H9 (cell line): ENCODE measurements around the gene OR52W1. TPM values are rescaled to one million over a fixed set of nuclear protein-coding genes. Genes with fewer than 3 reads are reported as not detected.

ENCODE experiments used
- DNase-seq: peaks from one replicate; pipeline ENCODE4 v3.0.0-alpha.2; 2017
- H2AFZ ChIP-seq: one replicate; pipeline ENCODE4 v1.6.1; 2013; ENCODE audit warnings: mild to moderate bottlenecking, low read length, control low read depth, moderate library complexity
- H2AK5ac ChIP-seq: 2 replicates; pipeline ENCODE4 v1.6.1; 2013; ENCODE audit warnings: low read length, control low read depth, mixed read lengths; ENCODE audit not compliant: insufficient read length
- H2BK120ac ChIP-seq: one replicate; pipeline ENCODE4 v1.6.1; 2013; ENCODE audit warnings: low read depth, mild to moderate bottlenecking, low read length, control low read depth, inconsistent platforms; ENCODE audit not compliant: poor library complexity, severe bottlenecking
- H2BK12ac ChIP-seq: 2 replicates; pipeline ENCODE4 v1.6.1; 2013; ENCODE audit warnings: low read length, control low read depth, mixed read lengths, low read depth; ENCODE audit not compliant: insufficient read length
- H2BK15ac ChIP-seq: 2 replicates; pipeline ENCODE4 v1.6.1; 2013; ENCODE audit warnings: low read depth, low read length, control low read depth
- H2BK20ac ChIP-seq: one replicate; pipeline ENCODE4 v1.6.1; 2013; ENCODE audit warnings: low read depth, mild to moderate bottlenecking, low read length, control low read depth, inconsistent platforms; ENCODE audit not compliant: poor library complexity, severe bottlenecking
- H2BK5ac ChIP-seq: 2 replicates; pipeline ENCODE4 v1.6.1; 2013; ENCODE audit warnings: low read length, control low read depth, mixed read lengths; ENCODE audit not compliant: insufficient read length
- H3K14ac ChIP-seq: 2 replicates; pipeline ENCODE4 v1.6.1; 2013; ENCODE audit warnings: low read length, control low read depth; ENCODE audit not compliant: insufficient read depth
- H3K18ac ChIP-seq: 2 replicates; pipeline ENCODE4 v1.6.1; 2013; ENCODE audit warnings: low read depth, mild to moderate bottlenecking, mixed read lengths, low read length, control low read depth; ENCODE audit not compliant: insufficient read length
- H3K23ac ChIP-seq: 2 replicates; pipeline ENCODE4 v1.6.1; 2013; ENCODE audit warnings: low read length, control low read depth, mixed read lengths, low read depth; ENCODE audit not compliant: insufficient read length
- H3K23me2 ChIP-seq: 2 replicates; pipeline ENCODE4 v1.6.1; 2013; ENCODE audit warnings: low read depth, mild to moderate bottlenecking, mixed read lengths, low read length, control low read depth; ENCODE audit not compliant: insufficient read length, poor library complexity, severe bottlenecking
- H3K27ac ChIP-seq: 2 replicates; pipeline ENCODE4 v1.5.1; 2013; ENCODE audit warnings: low read length, control low read depth, mixed read lengths, low read depth; ENCODE audit not compliant: insufficient read length
- H3K27me3 ChIP-seq: 2 replicates; pipeline ENCODE4 v1.6.1; 2013; ENCODE audit warnings: low read length, control low read depth, inconsistent platforms; ENCODE audit not compliant: insufficient read depth
- H3K4ac ChIP-seq: 2 replicates; pipeline ENCODE4 v1.6.1; 2013; ENCODE audit warnings: low read depth, mild to moderate bottlenecking, control low read depth, inconsistent platforms, low read length, moderate library complexity
- H3K4me1 ChIP-seq: 2 replicates; pipeline ENCODE4 v1.6.1; 2013; ENCODE audit warnings: low read length, control low read depth, inconsistent platforms; ENCODE audit not compliant: insufficient read depth
- H3K4me2 ChIP-seq: 2 replicates; pipeline ENCODE4 v1.6.1; 2013; ENCODE audit warnings: low read length, control low read depth, mixed read lengths; ENCODE audit not compliant: insufficient read length, insufficient read depth
- H3K56ac ChIP-seq: 2 replicates; pipeline ENCODE4 v1.6.1; 2013; ENCODE audit warnings: low read depth, mild to moderate bottlenecking, mixed read lengths, low read length, control low read depth; ENCODE audit not compliant: insufficient read length
- H3K79me1 ChIP-seq: 2 replicates; pipeline ENCODE4 v1.6.1; 2013; ENCODE audit warnings: low read depth, mild to moderate bottlenecking, moderate library complexity, low read length, control low read depth, inconsistent platforms; ENCODE audit not compliant: insufficient read depth, poor library complexity, severe bottlenecking
- H3K79me2 ChIP-seq: 2 replicates; pipeline ENCODE4 v1.6.1; 2013; ENCODE audit warnings: low read length, control low read depth, inconsistent platforms; ENCODE audit not compliant: insufficient read depth
- H3K9ac ChIP-seq: 2 replicates; pipeline ENCODE4 v1.6.1; 2013; ENCODE audit warnings: low read length, control low read depth, mixed read lengths; ENCODE audit not compliant: insufficient read length; ENCODE audit errors: extremely low read depth
- H3K9me3 ChIP-seq: one replicate; pipeline ENCODE4 v1.6.1; 2013; ENCODE audit warnings: low read depth, low read length, inconsistent platforms; ENCODE audit not compliant: control insufficient read depth
- H3T11ph ChIP-seq: one replicate; pipeline ENCODE4 v1.6.1; 2013; ENCODE audit warnings: mild to moderate bottlenecking, low read length, control low read depth, inconsistent platforms
- H4K20me1 ChIP-seq: one replicate; pipeline ENCODE4 v1.6.1; 2013; ENCODE audit not compliant: control insufficient read depth, insufficient read length, insufficient read depth
- H4K5ac ChIP-seq: 2 replicates; pipeline ENCODE4 v1.6.1; 2013; ENCODE audit warnings: low read depth, mild to moderate bottlenecking, mixed read lengths, low read length, control low read depth; ENCODE audit not compliant: insufficient read length
- H4K8ac ChIP-seq: replicated peaks from 2 replicates; pipeline ENCODE4 v1.6.1; 2013; ENCODE audit warnings: low read length, control low read depth, mixed read lengths, low read depth; ENCODE audit not compliant: insufficient read length
- H4K91ac ChIP-seq: 2 replicates; pipeline ENCODE4 v1.6.1; 2013; ENCODE audit warnings: low read depth, mild to moderate bottlenecking, moderate library complexity, mixed read lengths, low read length, control low read depth; ENCODE audit not compliant: insufficient read length
- H3K27ac Mint-ChIP-seq, 3 experiments: 2 replicates in 2 of 3; 3 replicates in 1 of 3; pipeline ENCODE4 v1.8.0; 2020 to 2021; ENCODE audit warnings: mixed read lengths in 3 of 3, mild to moderate bottlenecking in 1 of 3, moderate library complexity in 1 of 3
- H3K27me3 Mint-ChIP-seq: 2 replicates; pipeline ENCODE4 v1.8.0; 2021; ENCODE audit warnings: low read depth, mild to moderate bottlenecking, moderate library complexity, mixed read lengths
- H3K36me3 Mint-ChIP-seq, 3 experiments: 2 replicates in 2 of 3; 3 replicates in 1 of 3; pipeline ENCODE4 v1.8.0; 2020 to 2021; ENCODE audit warnings: low read depth in 3 of 3, mixed read lengths in 3 of 3; ENCODE audit not compliant: insufficient read depth in 1 of 3
- H3K4me1 Mint-ChIP-seq, 2 experiments: 2 replicates each; pipeline ENCODE4 v1.8.0; 2020; ENCODE audit warnings: mixed read lengths in 2 of 2
- H3K4me3 Mint-ChIP-seq, 2 experiments: 2 replicates in 1 of 2; 3 replicates in 1 of 2; pipeline ENCODE4 v1.8.0; 2020 to 2021; ENCODE audit warnings: mild to moderate bottlenecking in 2 of 2, mixed read lengths in 2 of 2, moderate library complexity in 1 of 2
- H3K9me3 Mint-ChIP-seq, 2 experiments: 2 replicates in 1 of 2; 3 replicates in 1 of 2; pipeline ENCODE4 v1.8.0; 2020; ENCODE audit warnings: mild to moderate bottlenecking in 2 of 2, mixed read lengths in 2 of 2, moderate library complexity in 1 of 2
- WGBS: extraction: QIAGEN DNeasy Blood & Tissue Kit; methylation state at CpG from one replicate; pipeline ENCODE4 v1.1.7; 2013; ENCODE audit warnings: missing lambda C conversion rate, low lambda C conversion rate, mixed read lengths; ENCODE audit not compliant: insufficient read length; ENCODE audit errors: extremely low coverage; 5-methylcytosine and 5-hydroxymethylcytosine counted together
- total RNA-seq: library from RNA; stranded (reverse); gene quantifications from 2 replicates; pipeline ENCODE4 v1.2.1, GENCODE V29; 2021
- TF ChIP-seq, protein P1 (sequence below): fragments of 200-600 bp; sonication (generic); conservative IDR thresholded peaks from 3 replicates; pipeline ENCODE4 v1.8.0; 2021; ENCODE audit warnings: antibody characterized with exemption, mild to moderate bottlenecking

Gene OR52W1
- total RNA-seq, 1 experiment from 2014 or later = not detected

GRCh38 chr11:6196396-6196795 is 2.6 kb upstream of the OR52W1 start:
- H3K27me3 ChIP-seq = no peaks in the 10 kb centered on the region
- no peaks in the 10 kb centered on the region for H3K79me1 ChIP-seq
- no peaks in the 10 kb centered on the region for H3K79me2 ChIP-seq
- Mint-ChIP-seq H3K9me3 (no peaks in the 10 kb centered on the region; a peak in 1 of 5 replicates), H3K36me3 (peaks cover 0 to 2% (median 0%) of the 10 kb centered on the region in 3 experiments; a peak in 1 of 7 replicates), H3K27me3 (no peaks in the 10 kb centered on the region), H3K4me1 (peaks cover 8% of the 10 kb centered on the region in 2 experiments), H3K4me3 (no peak overlapping the region), H3K27ac (no peak overlapping the region)
- H3K27ac ChIP-seq = no peak overlapping the region
- peaks cover 3% of the 10 kb centered on the region; the same call in 1 of the 2 replicates for H3K4me1 ChIP-seq
- H3K23ac ChIP-seq = no peak overlapping the region
- no peak overlapping the region for H2BK120ac ChIP-seq
- H3K9me3 ChIP-seq = no peaks in the 10 kb centered on the region
- H4K8ac ChIP-seq = no peak overlapping the region
- H3K18ac ChIP-seq = no peak overlapping the region
- no peak overlapping the region for H3K56ac ChIP-seq
- H3K23me2 ChIP-seq = no peaks in the 10 kb centered on the region
- no peaks in the 10 kb centered on the region for H4K20me1 ChIP-seq
- no peak overlapping the region for H3T11ph ChIP-seq
- TF ChIP-seq, protein P1, sequence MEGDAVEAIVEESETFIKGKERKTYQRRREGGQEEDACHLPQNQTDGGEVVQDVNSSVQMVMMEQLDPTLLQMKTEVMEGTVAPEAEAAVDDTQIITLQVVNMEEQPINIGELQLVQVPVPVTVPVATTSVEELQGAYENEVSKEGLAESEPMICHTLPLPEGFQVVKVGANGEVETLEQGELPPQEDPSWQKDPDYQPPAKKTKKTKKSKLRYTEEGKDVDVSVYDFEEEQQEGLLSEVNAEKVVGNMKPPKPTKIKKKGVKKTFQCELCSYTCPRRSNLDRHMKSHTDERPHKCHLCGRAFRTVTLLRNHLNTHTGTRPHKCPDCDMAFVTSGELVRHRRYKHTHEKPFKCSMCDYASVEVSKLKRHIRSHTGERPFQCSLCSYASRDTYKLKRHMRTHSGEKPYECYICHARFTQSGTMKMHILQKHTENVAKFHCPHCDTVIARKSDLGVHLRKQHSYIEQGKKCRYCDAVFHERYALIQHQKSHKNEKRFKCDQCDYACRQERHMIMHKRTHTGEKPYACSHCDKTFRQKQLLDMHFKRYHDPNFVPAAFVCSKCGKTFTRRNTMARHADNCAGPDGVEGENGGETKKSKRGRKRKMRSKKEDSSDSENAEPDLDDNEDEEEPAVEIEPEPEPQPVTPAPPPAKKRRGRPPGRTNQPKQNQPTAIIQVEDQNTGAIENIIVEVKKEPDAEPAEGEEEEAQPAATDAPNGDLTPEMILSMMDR = no peak
- no peak overlapping the region for H3K4ac ChIP-seq
- no peak overlapping the region for H2BK20ac ChIP-seq
- no peak overlapping the region for H2AK5ac ChIP-seq
- no peak overlapping the region for H4K91ac ChIP-seq
- DNase-seq = no peak
- H2BK5ac ChIP-seq = no peak overlapping the region
- no peak overlapping the region for H2AFZ ChIP-seq
- H3K9ac ChIP-seq = no peak overlapping the region
- no peak overlapping the region for H2BK12ac ChIP-seq
- H2BK15ac ChIP-seq = no peak overlapping the region
- no peak overlapping the region for H3K14ac ChIP-seq
- no peak overlapping the region for H3K4me2 ChIP-seq
- no CpG with 5 or more reads among the region's 4 CpGs for WGBS
- no peak overlapping the region for H4K5ac ChIP-seq
